Measurements from ENCODE around the gene SF3A2.

Gene SF3A2

DNA sequence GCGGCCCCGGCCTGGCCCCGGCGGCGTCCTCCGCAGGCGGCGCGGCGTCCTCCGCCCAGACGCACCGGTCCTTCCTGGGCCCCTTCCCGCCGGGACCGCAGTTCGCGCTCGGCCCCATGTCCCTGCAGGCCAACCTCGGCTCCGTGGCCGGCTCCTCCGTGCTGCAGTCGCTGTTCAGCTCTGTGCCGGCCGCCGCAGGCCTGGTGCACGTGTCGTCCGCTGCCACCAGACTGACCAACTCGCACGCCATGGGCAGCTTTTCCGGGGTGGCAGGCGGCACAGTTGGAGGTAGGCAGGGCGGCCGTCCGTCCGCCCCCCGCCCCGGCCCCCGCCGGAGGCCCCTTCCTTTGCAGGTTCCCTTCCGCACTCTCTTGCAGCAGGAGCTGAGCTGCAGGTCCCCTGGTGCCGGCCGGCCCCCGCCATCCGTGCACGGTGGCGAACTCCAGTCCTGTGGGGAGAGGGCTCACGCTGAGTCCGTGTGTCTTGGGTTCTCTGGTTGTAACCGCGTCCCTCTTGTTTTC is 9.7 kb upstream of the SF3A2 start:
- DNase-seq (ENCODE audit: low read depth): no peak

GRCh38 chr19:2227415-2228156 is 9.0 kb upstream of the SF3A2 start:
- DNase-seq (ENCODE audit: low read depth): no peak

DNA sequence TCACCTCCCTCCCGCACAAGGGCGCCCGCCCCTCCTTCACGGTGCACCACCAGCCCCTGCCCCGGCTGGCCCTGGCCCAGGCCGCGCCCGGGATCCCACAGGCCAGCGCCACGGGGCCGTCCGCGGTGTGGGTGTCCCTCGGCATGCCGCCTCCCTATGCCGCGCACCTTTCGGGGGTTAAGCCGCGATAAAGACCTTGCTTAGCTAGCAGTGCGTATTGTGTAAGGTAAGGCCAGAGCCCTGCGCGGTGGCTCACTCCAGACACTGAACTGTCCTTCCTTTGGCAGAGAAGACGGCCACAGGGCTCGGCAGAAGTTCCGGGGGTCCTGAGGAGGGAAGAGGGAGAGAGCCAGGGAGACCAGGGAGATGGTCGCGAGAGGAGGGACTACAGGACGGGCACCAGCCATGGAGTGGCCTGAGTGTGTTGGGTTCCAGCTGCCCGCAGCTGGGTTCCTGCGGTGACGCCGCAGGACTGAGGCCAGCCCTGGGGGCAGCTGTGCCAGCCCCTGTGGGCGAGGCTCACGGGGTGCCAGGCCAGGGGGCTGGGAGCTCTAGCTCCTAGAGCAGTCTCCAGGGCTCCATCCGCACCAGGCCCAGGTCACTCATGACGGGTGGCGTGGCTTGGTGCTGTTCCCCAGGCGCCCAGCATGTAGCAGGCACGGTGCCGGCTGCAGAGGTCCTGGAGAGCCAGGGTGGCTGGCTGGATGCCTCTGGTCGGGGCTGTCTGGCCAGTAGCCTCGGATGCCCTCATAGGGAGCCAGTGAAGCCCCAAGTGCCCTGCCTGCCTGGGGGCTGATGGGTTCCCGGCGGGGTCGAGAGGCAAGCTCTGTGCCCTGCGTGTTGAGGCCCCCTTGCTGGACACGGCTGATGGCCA is 8.2 kb upstream of the SF3A2 start:
- no peak for DNase-seq (ENCODE audit: low read depth)

GRCh38 chr19:2229103-2230032 is 7.3 kb upstream of the SF3A2 start:
- no peak for DNase-seq (ENCODE audit: low read depth)

DNA sequence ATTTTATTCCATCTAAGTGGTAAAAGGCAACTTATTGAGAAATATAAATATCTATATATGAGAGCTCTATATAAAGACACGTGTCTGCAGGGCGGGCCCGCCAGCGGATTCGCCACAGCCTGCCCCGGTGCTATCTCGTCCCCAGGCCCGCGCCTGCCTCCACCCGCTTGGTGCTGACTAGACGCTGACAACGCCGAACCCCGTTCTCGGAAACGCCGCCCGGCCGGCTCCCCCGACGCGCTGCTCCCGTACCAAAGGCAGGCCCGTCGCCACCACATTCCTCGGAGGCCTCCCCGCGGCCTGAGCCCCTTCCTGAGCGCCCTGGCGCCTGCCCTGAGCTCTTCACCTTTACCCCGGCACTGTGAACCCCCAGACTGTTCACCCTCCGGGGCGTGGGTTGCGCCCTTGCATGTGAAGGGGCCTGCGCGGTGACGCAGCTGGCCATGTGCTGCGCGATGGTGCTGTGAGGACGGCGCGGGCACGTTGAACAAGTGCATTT is 6.5 kb upstream of the SF3A2 start:
- no peak for DNase-seq (ENCODE audit: low read depth)

- no peak for DNase-seq (ENCODE audit: low read depth)
Measured at GRCh38 chr19:2230807-2231533, 5.7 kb upstream of the SF3A2 start.

- no peak for DNase-seq (ENCODE audit: low read depth)
Measured at GRCh38 chr19:2231621-2232221, 4.9 kb upstream of the SF3A2 start.

DNA sequence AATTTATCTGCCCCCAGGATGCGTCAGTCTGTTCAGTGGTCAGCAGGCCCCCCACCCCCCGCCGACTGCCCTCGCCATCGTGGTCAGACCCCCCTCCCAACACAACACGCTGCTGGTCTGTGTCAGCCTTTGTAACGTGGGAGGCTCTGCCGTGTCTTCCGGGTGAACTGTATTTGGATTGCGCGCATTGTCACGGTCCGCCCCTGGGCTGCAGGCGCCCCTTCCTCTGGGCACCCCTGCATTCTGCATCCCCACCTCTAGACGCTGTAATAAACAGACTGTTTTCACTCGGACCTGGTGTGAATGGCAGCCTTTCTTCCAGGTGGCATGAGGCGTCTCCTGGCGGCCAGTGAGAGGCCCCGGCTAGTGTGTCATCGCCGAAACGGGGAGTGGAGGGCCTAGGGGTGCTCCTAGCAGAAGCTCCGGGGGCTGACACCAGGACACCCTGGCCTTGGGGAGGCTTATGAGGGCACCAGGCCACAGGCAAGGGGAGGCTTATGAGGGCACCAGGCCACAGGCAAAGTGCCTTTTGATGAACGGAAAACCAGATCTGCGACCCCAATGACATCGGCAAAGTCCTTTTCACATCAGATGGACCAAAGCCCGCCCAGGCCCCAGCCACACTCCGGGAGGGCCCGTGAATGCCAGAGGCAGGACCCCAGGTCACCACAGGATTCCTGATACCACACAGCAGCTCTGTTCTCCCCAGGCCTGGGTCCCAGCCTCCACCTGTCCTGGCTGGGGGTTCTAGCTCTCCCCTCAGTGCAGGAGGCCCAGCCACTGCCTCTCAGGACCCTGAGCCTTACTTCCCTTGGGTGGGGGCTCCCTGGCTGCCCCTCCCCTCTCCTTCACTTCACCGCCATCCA is 4.1 kb upstream of the SF3A2 start:
- DNase-seq (ENCODE audit: low read depth): no peak

- DNase-seq (ENCODE audit: low read depth): no peak
Measured at GRCh38 chr19:2233601-2234280, 2.9 kb upstream of the SF3A2 start.

GRCh38 chr19:2234996-2235380 is 1.6 kb upstream of the SF3A2 start:
- no peak for DNase-seq (ENCODE audit: low read depth)

DNA sequence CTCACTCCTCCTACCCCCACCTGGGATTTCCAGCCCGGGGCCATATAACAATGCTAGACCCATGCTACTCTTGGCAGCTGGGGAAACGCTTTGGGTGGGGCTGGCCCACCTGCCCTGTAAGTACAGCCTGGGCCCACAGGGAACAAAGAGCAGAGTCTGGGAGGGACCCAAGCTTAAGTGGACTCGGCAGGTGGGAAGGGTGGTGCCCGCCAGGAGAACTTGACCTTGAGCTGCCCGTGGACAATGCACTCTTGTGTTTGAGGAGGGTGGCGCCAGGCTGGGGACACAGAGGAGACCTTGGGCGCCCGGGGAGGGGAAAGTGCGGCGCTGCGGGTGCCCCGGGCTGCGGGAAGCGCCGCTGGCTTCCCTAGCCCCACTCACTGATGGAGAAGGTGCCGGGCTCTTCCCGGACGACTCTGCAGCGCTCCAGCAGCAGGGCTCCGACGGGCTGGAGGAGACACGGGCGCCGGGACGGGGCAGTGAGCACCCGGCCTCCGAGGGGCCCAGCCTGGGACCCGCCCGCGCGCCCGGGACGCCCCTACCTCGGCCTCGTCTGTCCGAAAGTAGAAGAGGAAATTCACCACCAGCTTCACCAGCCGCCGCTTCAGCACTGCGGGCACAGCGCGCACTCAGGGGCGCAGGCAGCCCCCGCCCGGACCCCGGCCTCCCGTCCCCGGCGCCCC is 1.1 kb upstream of the SF3A2 start:
- no peak for DNase-seq (ENCODE audit: low read depth)

DNA sequence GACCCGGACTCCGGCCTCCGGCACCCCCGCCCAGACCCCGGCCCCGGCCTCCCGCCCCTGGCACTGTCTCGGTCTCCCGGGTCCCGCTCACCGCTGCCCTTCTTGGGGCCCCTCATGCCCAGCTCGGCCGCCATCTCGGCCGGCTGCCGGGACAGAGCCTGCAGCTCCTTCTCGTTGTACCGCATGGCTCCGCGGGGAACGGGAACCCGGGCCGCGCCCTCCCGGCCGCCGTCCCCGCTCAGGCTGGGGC is 635 bp upstream of the SF3A2 start:
- DNase-seq (ENCODE audit: low read depth): no peak

DNA sequence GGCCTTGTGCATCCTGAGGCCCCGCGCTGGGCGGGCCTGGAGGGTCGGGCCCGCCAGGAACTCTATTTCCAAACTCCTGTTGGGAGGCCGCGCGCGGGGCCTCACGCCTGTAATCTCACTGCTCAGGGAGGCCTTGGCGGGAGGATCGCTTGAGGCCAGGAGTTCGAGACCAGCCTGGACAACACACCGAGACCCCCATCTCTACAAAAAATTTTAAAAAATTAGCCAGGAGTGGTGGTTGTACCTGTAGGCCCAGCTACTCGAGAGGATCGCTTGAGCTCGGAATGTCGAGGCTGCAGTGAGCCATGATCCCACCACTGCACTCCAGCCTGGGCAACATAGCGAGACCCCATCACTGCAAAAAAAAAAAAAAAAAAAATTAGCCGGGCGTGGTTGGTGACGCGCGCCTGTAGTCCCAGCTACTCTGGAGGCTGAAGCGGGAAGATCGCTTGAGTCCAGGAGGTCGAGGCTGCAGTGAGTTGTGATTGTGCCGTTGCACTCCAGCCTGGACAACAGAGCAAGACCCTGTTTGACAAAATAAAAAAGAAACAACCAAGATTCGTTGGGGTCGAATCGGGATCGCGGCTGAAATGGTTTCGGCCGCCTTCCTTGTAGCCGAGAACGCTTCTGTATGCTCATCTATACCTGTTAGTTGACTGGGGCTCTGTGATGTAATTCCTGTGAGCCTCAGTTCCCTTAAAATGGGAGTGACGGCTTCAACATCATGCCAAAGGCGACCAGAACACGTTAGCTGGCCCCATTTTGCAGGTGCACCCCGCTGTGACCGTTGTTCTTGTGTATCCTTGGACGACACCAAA is 636 bp downstream of the SF3A2 start:
- DNase-seq (ENCODE audit: low read depth): no peak

DNA sequence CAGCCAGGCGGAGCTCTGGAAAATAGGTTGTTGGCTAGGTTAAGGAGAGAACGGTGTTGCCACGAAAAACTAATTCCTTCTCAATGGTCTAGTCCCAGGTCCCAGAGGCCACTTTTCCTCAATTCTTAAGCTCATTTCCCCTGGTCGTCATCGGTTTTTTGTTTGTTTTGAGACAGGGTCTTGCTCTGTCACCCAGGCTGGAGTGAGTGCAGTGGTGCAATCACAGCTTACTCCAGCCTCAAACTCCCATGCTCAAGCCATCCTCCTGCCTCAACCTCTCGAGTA is 1.2 kb downstream of the SF3A2 start:
- DNase-seq (ENCODE audit: low read depth): no peak

- no peak for DNase-seq (ENCODE audit: low read depth)
Measured at GRCh38 chr19:2239173-2239572, 2.5 kb downstream of the SF3A2 start.

DNA sequence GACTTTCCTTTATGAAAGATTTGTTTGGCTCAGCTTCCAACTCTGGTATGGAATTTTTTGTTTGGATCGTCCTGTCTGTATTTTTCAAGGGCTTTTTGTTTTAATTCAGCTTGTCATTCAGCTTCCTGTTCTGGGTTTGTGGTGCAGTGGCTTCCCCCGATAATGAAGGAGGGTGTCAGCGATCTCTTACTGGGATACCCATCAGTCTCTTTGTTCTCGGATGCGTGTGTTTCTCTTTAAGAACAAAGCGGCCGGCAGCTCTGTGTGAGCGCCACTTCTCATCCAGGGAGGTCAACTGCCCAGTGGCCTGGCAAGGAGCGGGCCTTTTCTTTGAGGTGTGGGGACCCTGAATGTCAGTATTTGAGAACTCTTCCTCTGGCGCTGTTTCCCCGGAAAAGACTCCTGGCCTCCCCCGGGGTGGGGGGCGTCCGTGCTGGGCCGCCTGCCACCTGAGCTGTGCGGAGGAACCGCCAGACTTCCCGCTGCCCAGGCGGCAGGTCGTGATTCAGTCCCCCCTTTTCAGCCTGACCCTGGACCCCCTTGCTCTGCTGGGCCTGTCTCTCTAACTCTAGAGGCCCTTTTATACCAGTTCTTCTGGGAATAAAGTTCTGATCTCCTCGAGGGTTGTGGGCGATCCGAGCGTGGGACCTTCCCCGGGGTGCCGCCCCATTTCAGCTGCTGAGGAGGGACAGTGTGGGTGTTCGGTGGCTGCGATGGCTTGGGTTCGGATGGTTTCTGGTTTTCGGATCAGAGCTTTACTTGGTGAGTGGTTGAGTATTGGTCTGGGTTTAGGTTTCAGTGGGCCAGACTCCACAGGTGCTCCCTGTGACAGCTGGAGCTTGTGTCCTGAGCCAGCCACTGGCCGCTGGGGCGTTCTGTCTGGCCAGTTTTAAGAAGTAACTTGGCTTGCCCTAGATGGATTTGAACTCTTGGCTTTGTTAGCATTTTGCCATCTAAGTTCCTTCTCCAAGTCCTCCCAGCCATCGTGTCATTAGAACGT is 3.4 kb downstream of the SF3A2 start:
- peak; percentile 41 for DNase-seq (ENCODE audit: low read depth)

All from amniotic epithelial cell (primary cell).